KMS-11 (cell line): ENCODE measurements around the gene ZDHHC5.
"Not testable (repeated sequence)": the region's sequence is repeated elsewhere in the genome, so short reads cannot be mapped to it uniquely, and the experiment has no call there.

Experiments
- H2AFZ ChIP-seq: fragments of 200-600 bp; sonication (generic); 2 replicates; pipeline ENCODE4 v1.6.1; 2016; ENCODE audit warnings: antibody characterized with exemption, mixed run types, low read depth
- H3K27ac ChIP-seq: fragments of 200-600 bp; sonication (generic); 2 replicates; pipeline ENCODE4 v1.6.1; 2016; ENCODE audit warnings: mild to moderate bottlenecking, mixed run types
- H3K27me3 ChIP-seq: fragments of 200-600 bp; sonication (generic); 2 replicates; pipeline ENCODE4 v1.6.1; 2017; ENCODE audit warnings: mild to moderate bottlenecking, low read depth, mixed run types, moderate library complexity; ENCODE audit not compliant: insufficient read depth
- H3K36me3 ChIP-seq: fragments of 200-600 bp; sonication (generic); 2 replicates; pipeline ENCODE4 v1.6.1; 2017; ENCODE audit warnings: mild to moderate bottlenecking, mixed run types; ENCODE audit not compliant: insufficient read depth
- H3K4me1 ChIP-seq: fragments of 200-600 bp; sonication (generic); 2 replicates; pipeline ENCODE4 v1.6.1; 2016; ENCODE audit warnings: mild to moderate bottlenecking, low read depth, mixed run types; ENCODE audit not compliant: poor library complexity, severe bottlenecking
- H3K4me2 ChIP-seq: fragments of 200-600 bp; sonication (generic); 2 replicates; pipeline ENCODE4 v1.7.0; 2016; ENCODE audit warnings: mild to moderate bottlenecking, mixed run types
- H3K4me3 ChIP-seq: fragments of 200-600 bp; sonication (generic); IDR thresholded peaks from 2 replicates; pipeline ENCODE4 v1.6.1; 2017; ENCODE audit warnings: low read depth, low read length, mixed read lengths; ENCODE audit not compliant: insufficient read depth
- H3K79me2 ChIP-seq: fragments of 200-600 bp; sonication (generic); 2 replicates; pipeline ENCODE4 v1.6.1; 2016; ENCODE audit warnings: low read depth, mixed run types; ENCODE audit not compliant: insufficient read depth
- H3K9ac ChIP-seq: fragments of 200-600 bp; sonication (generic); 2 replicates; pipeline ENCODE4 v1.6.1; 2016; ENCODE audit warnings: mild to moderate bottlenecking, mixed run types
- H4K20me1 ChIP-seq: fragments of 200-600 bp; sonication (generic); 2 replicates; pipeline ENCODE4 v1.6.1; 2016; ENCODE audit warnings: mild to moderate bottlenecking, mixed run types; ENCODE audit not compliant: insufficient read depth
- TF ChIP-seq, protein P1 (sequence below): fragments of 200-600 bp; sonication (generic); conservative IDR thresholded peaks from 2 replicates; pipeline ENCODE4 v1.6.1; 2017; ENCODE audit warnings: low read depth, mild to moderate bottlenecking, antibody characterized with exemption, low read length, moderate library complexity, mixed read lengths

The ZDHHC5 gene

DNA sequence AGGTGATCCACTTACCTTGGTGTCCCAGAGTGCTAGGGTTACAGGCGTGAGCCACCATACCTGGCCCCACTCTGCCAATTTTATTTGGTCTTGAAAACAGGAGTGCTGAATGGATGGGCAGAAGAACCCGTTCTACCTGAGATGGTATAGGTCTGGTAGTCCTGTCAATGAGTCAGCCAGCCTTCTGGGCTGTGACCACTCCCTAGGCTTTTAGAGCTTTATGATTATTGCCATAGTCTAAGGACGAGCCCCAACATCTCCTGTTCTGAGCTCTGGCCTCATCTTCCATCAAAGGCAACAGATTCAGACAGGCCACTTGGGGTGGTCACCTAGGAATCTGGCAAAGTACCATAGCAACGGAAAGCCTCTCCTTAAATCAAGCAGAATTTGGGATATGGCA is 11.5 kb downstream of the ZDHHC5 start:
- TF ChIP-seq, protein P1, sequence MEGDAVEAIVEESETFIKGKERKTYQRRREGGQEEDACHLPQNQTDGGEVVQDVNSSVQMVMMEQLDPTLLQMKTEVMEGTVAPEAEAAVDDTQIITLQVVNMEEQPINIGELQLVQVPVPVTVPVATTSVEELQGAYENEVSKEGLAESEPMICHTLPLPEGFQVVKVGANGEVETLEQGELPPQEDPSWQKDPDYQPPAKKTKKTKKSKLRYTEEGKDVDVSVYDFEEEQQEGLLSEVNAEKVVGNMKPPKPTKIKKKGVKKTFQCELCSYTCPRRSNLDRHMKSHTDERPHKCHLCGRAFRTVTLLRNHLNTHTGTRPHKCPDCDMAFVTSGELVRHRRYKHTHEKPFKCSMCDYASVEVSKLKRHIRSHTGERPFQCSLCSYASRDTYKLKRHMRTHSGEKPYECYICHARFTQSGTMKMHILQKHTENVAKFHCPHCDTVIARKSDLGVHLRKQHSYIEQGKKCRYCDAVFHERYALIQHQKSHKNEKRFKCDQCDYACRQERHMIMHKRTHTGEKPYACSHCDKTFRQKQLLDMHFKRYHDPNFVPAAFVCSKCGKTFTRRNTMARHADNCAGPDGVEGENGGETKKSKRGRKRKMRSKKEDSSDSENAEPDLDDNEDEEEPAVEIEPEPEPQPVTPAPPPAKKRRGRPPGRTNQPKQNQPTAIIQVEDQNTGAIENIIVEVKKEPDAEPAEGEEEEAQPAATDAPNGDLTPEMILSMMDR: no peak
- Histone ChIP-seq H3K4me1 (peaks cover 13% of the 10 kb centered on the region), H3K4me2 (no peak overlapping the region), H3K36me3 (no peaks in the 10 kb centered on the region), H3K27ac (no peak overlapping the region), H3K79me2 (peaks cover 51% of the 10 kb centered on the region), H3K4me3 (no peak overlapping the region), H2AFZ (no peak overlapping the region), H4K20me1 (no peaks in the 10 kb centered on the region), H3K9ac (no peak overlapping the region), H3K27me3 (no peaks in the 10 kb centered on the region)

DNA sequence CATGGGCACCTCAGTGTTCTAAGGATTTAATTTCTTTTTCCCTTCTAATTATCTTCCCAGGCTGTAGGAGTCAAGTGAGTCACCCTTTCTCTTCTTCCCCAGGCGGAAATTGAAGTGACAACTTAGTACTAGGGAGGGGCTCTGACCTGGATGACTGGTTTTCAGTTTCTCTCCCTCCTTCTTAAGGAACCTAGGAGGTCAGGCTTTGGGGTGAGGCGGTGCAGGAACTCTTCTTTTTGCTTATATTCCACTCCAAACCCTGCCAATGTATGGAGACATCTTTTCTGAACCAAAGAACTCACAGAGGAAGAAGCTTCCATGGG is 12.6 kb downstream of the ZDHHC5 start:
- Histone ChIP-seq H4K20me1 (no peaks in the 10 kb centered on the region), H3K4me2 (no peak overlapping the region), H3K27ac (no peak overlapping the region), H3K79me2 (peaks cover 41% of the 10 kb centered on the region), H3K4me3 (no peak overlapping the region), H3K9ac (no peak overlapping the region), H3K27me3 (no peaks in the 10 kb centered on the region), H3K4me1 (peaks cover 13% of the 10 kb centered on the region), H2AFZ (no peak overlapping the region), H3K36me3 (no peaks in the 10 kb centered on the region)
- TF ChIP-seq, protein P1: no peak

DNA sequence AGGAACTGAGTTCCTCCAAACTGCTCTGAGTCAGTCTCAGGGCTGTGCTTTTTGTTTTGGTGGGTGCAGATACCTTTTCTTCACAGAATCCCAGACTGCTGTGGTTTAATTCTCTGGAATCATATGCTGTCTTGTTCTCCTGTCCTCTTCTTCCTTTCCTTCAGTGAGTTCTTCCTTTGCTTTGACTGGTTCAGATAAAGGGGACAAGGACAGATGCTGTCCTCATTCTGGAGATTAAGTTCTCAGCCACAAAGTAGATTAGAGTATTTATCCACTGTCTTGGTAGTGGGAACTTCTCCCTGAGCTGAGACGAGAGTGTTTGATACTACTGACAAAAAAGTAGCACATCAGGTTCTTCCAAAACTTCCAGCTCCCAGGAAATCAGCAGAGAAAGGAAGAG is 13.3 kb downstream of the ZDHHC5 start:
- H3K4me3 ChIP-seq: no peak overlapping the region
- H3K9ac ChIP-seq: no peak overlapping the region
- no peak overlapping the region for H3K27ac ChIP-seq
- H3K27me3 ChIP-seq: no peaks in the 10 kb centered on the region
- H3K36me3 ChIP-seq: no peaks in the 10 kb centered on the region
- H3K4me2 ChIP-seq: no peak overlapping the region
- no peaks in the 10 kb centered on the region for H4K20me1 ChIP-seq
- H2AFZ ChIP-seq: no peak overlapping the region
- TF ChIP-seq, protein P1: no peak
- H3K4me1 ChIP-seq: peaks cover 13% of the 10 kb centered on the region
- H3K79me2 ChIP-seq: peaks cover 34% of the 10 kb centered on the region

DNA sequence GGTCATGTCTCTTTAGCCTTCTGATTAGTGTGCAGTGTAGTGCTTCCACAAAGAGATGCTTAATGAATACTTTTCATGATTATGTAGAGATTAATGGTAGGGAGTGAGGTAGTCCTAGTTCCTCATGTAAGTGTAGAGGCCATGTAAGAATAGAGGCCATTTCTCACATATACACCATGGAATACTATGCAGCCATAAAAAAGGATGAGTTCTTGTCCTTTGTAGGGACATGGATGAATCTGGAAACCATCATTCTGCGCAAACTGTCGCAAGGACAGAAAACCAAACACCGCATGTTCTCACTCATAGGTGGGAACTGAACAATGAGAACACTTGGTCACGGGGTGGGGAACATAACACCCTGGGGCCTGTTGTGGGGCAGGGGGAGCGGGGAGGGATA is 22.6 kb downstream of the ZDHHC5 start:
- not testable (repeated sequence) for H3K79me2 ChIP-seq, H4K20me1 ChIP-seq
- peaks cover 16% of the 10 kb centered on the region; the same call in 1 of the 2 replicates for H3K36me3 ChIP-seq

DNA sequence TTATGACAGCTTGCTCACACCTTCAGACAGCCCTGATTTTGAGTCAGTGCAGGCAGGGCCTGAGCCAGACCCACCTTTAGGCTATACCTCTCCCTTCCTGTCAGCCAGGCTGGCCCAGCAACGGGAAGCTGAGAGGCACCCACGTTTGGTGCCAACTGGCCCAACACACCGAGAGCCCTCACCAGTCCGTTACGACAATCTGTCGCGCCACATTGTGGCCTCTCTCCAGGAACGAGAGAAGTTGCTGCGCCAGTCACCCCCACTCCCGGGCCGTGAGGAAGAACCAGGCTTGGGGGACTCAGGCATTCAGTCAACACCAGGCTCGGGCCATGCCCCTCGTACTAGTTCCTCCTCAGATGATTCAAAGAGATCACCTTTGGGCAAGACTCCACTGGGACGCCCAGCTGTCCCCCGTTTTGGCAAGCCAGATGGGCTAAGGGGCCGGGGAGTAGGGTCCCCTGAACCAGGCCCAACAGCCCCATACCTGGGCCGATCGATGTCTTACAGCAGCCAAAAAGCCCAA is 31.0 kb downstream of the ZDHHC5 start:
- TF ChIP-seq, protein P1: no peak
- Histone ChIP-seq H3K36me3 (peaks cover 7% of the 10 kb centered on the region; the same call in 1 of the 2 replicates), H3K9ac (no peak overlapping the region), H3K4me1 (no peaks in the 10 kb centered on the region), H3K4me2 (no peak overlapping the region), H3K4me3 (no peak overlapping the region), H3K27ac (no peak overlapping the region), H2AFZ (no peak overlapping the region), H3K27me3 (no peaks in the 10 kb centered on the region), H4K20me1 (no peaks in the 10 kb centered on the region), H3K79me2 (no peaks in the 10 kb centered on the region)

More for the DNA sequence above, 22.6 kb downstream of the ZDHHC5 start:
- H3K4me3 ChIP-seq, H3K27ac ChIP-seq, H3K4me1 ChIP-seq, H3K27me3 ChIP-seq, H3K9ac ChIP-seq, H2AFZ ChIP-seq, H3K4me2 ChIP-seq: not testable (repeated sequence)
